Testis (tissue), 3 donors: ENCODE results near the gene SIGLEC1. TPM values are rescaled to one million over a fixed set of nuclear protein-coding genes. Genes with fewer than 3 reads are reported as not detected.

Experiments used
- DNase-seq: peaks from one replicate; pipeline ENCODE4 v3.0.0-alpha.2; 2019
- H3K27ac ChIP-seq, 2 donors: fragments of 200-600 bp; sonication (generic); one replicate each; pipeline ENCODE4 v1.5.1; 2019
- H3K27me3 ChIP-seq: fragments of 200-600 bp; sonication (generic); one replicate; pipeline ENCODE4 v1.5.1; 2019
- H3K36me3 ChIP-seq: fragments of 200-600 bp; sonication (generic); one replicate; pipeline ENCODE4 v1.5.1; 2017; ENCODE audit warnings: low read depth; ENCODE audit errors: missing control alignments
- H3K4me1 ChIP-seq: fragments of 200-600 bp; sonication (generic); one replicate; pipeline ENCODE4 v1.5.1; 2019
- H3K4me3 ChIP-seq, 2 donors: fragments of 200-600 bp; sonication (generic); one replicate each; pipeline ENCODE4 v1.5.1; 2017 to 2019
- H3K9me3 ChIP-seq: fragments of 200-600 bp; sonication (generic); one replicate; pipeline ENCODE4 v1.5.1; 2017
- POLR2A ChIP-seq: fragments of 450-650 bp; IDR thresholded peaks from one replicate; pipeline ENCODE4 v1.6.1; 2017; ENCODE audit warnings: antibody characterized with exemption, mild to moderate bottlenecking, moderate library complexity
- WGBS, 2 donors: methylation state at CpG; one replicate each; pipeline ENCODE4 v1.1.5; 2018; 5-methylcytosine and 5-hydroxymethylcytosine counted together
- intact Hi-C: fragments of 100-400 bp; cut with DNase I; formaldehyde crosslinking; loops from one replicate; pipeline ENCODE4 v1.15.1; 2023; ENCODE audit warnings: low total_unique reads
- polyA plus RNA-seq: library from polyadenylated mRNA; stranded (reverse); fragments of 350-450 nt; fragmentation: Illumina TruSeq; extraction: RNeasy Lipid Tissue Mini Kit (QIAGEN cat#74804); gene quantifications from one replicate; pipeline ENCODE4 v1.2.3, GENCODE V29; 2014; ENCODE audit warnings: low read depth, low replicate concordance; ENCODE audit not compliant: insufficient read depth
- total RNA-seq, 2 donors: library from RNA; depleted of rRNA; stranded (reverse); fragments of >200 nt; gene quantifications; one replicate each; pipeline ENCODE4 v1.2.3, GENCODE V29; 2016
- TF ChIP-seq, protein P1 (sequence below), 3 experiments: fragments of 450-650 bp in 2 of 3; fragments of 200-600 bp in 1 of 3; sonication (generic) in 1 of 3; IDR thresholded peaks; one replicate each; pipeline ENCODE4 v1.5.1; 2016 to 2019; ENCODE audit warnings: antibody characterized with exemption in 3 of 3, mild to moderate bottlenecking in 2 of 3, moderate library complexity in 1 of 3

The SIGLEC1 gene
- total and polyA plus RNA-seq, 3 donors from 2014 or later = 4.3 to 9.4 (median 6.6) TPM

DNA sequence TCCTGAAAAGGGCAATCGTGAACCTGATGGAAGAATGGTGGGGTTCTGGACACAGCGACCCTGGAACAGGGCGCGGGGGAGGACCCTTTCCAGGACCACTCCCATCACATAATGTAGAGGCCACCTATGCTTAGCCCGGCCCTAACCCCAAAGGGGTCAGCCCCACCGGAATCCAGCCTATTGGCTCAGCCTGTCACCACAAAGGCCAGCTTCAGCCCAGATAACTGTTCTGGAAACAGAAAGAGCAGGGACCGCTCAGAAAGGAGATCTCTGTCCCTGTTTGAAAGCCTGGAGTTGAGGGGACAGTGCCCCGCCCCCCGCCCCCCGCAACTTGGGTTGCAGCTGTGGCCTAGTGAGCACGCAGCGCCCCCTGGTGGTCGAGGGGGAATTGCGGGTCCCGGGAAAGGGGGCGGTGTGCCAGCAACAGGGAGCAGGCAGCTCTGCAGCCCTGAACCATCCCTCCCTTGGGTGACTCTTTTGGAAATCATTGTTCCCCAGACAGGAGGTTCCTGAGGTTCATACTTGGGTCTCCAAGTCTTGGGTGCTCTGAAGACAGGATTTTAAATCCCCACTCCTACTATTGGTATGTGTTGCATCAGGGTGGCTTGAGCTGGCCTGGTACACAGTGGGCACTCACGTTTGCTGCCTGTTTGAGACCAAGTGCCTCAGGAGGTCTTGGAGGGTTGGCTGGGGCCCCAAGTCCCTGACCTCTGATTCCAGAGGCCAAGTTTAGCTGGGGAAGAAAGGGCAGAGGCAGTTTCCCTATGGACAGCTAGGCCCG, 1.5 kb downstream of the SIGLEC1 start:
- 31 to 60% methylated on average over 2 to 18 of the region's 18 CpGs for WGBS, 2 donors
- no peak overlapping the region for H3K27ac ChIP-seq
- no peaks in the 10 kb centered on the region for H3K4me1 ChIP-seq
- H3K4me3 ChIP-seq = no peak overlapping the region
- no peaks in the 10 kb centered on the region for H3K36me3 ChIP-seq
- peak; percentile 81 for DNase-seq
- no peaks in the 10 kb centered on the region for H3K27me3 ChIP-seq
- intact Hi-C loops = loop anchor here (5.0 kb wide), 1 partner anchor 34 kb away; no protein-coding TSS in a partner anchor
- H3K9me3 ChIP-seq = no peaks in the 10 kb centered on the region
- TF ChIP-seq, protein P1, sequence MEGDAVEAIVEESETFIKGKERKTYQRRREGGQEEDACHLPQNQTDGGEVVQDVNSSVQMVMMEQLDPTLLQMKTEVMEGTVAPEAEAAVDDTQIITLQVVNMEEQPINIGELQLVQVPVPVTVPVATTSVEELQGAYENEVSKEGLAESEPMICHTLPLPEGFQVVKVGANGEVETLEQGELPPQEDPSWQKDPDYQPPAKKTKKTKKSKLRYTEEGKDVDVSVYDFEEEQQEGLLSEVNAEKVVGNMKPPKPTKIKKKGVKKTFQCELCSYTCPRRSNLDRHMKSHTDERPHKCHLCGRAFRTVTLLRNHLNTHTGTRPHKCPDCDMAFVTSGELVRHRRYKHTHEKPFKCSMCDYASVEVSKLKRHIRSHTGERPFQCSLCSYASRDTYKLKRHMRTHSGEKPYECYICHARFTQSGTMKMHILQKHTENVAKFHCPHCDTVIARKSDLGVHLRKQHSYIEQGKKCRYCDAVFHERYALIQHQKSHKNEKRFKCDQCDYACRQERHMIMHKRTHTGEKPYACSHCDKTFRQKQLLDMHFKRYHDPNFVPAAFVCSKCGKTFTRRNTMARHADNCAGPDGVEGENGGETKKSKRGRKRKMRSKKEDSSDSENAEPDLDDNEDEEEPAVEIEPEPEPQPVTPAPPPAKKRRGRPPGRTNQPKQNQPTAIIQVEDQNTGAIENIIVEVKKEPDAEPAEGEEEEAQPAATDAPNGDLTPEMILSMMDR (IDR thresholded peaks at IDR 0.05) = peak; percentile 96 to 99 (median 96)
- TF ChIP-seq POLR2A = no peak

DNA sequence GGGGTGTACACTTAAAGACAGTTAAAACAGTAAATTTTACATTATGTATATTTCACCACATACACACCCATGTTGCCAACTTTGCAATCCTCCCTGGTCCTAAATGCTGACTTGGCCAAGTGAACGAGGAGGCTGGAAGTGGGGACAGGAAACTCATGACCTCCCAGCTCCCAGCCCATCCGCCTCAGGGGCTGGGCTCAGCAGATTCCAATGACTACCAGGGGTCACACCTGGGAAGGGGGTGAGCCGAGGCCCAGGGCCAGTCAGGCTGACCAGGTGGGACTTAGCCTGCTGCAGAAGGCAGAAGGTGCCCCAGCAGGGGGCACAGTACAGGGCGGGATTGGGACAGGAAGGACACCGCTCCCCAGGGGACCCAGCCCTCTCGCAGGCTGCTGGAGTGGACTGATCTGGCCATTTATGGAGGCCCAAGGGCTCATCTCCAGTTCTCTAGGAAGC, 2.4 kb downstream of the SIGLEC1 start:
- intact Hi-C loops = loop anchor here (5.0 kb wide), 1 partner anchor 33 kb away; no protein-coding TSS in a partner anchor
- H3K4me3 ChIP-seq = no peak overlapping the region
- 77 to 79% methylated on average over 5 to 6 of the region's 6 CpGs for WGBS, 2 donors
- TF ChIP-seq, protein P1 (IDR thresholded peaks at IDR 0.05) = no peak
- no peak for TF ChIP-seq POLR2A
- no peak overlapping the region for H3K27ac ChIP-seq
- H3K36me3 ChIP-seq = no peaks in the 10 kb centered on the region
- no peak for DNase-seq
- no peaks in the 10 kb centered on the region for H3K27me3 ChIP-seq
- H3K4me1 ChIP-seq = no peaks in the 10 kb centered on the region
- no peaks in the 10 kb centered on the region for H3K9me3 ChIP-seq

DNA sequence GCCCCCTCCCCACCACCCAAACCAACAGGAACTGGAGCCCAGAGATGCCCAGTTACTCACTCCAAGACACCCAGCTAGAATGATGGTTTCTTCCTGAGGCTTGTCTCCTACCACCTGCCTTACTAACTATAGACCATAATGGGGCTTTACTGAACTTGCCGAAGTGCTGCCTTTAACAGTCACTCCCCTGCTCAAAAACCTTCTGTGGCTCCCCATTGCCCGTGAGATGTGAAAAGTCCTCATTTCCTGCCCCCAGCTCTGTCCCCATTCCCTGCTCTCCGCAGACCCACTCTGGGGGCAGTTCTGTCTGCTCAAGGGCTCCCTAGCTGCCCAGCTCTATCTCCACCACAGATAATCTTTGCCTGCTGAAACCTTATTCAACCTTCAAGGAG, 4.9 kb downstream of the SIGLEC1 start:
- no peaks in the 10 kb centered on the region for H3K27me3 ChIP-seq
- DNase-seq = no peak
- H3K36me3 ChIP-seq = no peaks in the 10 kb centered on the region
- no peak overlapping the region for H3K27ac ChIP-seq
- H3K4me1 ChIP-seq = no peaks in the 10 kb centered on the region
- no peaks in the 10 kb centered on the region for H3K9me3 ChIP-seq
- TF ChIP-seq, protein P1 (IDR thresholded peaks at IDR 0.05) = no peak
- TF ChIP-seq POLR2A = no peak
- H3K4me3 ChIP-seq = no peak overlapping the region
- WGBS, 2 donors = 81 to 97% methylated on average over 3 of the region's 3 CpGs
- intact Hi-C loops = no loop called here

DNA sequence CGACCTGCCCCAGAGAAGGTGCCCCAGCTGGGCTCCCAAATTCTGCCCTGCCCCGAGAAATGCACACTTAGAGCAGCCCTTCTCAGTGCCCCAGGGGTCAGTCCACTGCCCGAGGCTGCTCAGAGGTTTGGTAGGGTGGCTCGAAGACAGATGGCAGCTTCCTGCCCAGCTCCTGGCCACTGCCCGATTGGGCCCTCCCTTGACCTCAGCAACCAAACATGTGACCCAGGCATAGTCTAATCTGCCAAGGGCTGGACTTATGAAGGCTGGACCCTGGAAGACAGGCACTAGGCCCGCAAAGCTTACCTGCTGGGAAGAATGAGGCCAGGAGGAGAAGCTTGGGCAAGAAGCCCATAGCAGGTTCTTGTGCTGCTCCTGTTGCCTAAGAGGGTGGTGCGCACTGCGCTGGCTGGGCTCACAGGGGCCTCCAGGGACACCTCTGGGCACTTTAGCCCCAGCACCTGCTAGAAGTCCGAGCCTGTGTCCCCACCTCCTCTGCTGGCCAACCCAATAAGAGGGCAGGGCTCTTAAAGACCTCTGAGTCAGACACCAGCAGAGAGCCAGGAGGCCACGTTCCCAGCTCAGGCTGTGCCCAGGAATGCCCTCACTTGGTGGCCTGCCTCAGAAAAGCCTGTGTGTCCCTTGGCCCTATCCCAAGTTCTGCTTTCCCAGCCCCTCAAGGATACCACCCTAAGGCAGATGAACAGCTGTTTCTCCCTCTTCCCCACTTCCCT, 5.5 kb downstream of the SIGLEC1 start:
- Histone ChIP-seq H3K27me3 (no peaks in the 10 kb centered on the region), H3K36me3 (no peaks in the 10 kb centered on the region), H3K4me3 (no peak overlapping the region), H3K4me1 (no peaks in the 10 kb centered on the region), H3K9me3 (no peaks in the 10 kb centered on the region), H3K27ac (no peak overlapping the region)
- TF ChIP-seq POLR2A = no peak
- TF ChIP-seq, protein P1 (IDR thresholded peaks at IDR 0.05) = no peak
- WGBS, 2 donors = 77 to 89% methylated on average over 6 to 10 of the region's 10 CpGs
- DNase-seq = no peak
- intact Hi-C loops = no loop called here
